ENCODE results near the gene PHACTR3.

The PHACTR3 gene

GRCh38 chr20:59780494-59781185 lies 176.3 kb downstream of the PHACTR3 start:
- TF ChIP-seq CTCF (IDR thresholded peaks at IDR 0.05; ENCODE audit: low read depth, low read length, missing control alignments), result no peak
- DNase-seq (ENCODE audit: low read depth), result no peak
- no peak overlapping the region for H3K4me3 ChIP-seq (ENCODE audit: low read depth, low read length)

- DNase-seq (ENCODE audit: low read depth), result no peak
- H3K4me3 ChIP-seq (ENCODE audit: low read depth, low read length), result no peak overlapping the region
- TF ChIP-seq CTCF (IDR thresholded peaks at IDR 0.05; ENCODE audit: low read depth, low read length, missing control alignments), result no peak
Observed at GRCh38 chr20:59781226-59781625, 176.9 kb downstream of the PHACTR3 start.

- TF ChIP-seq CTCF (IDR thresholded peaks at IDR 0.05; ENCODE audit: low read depth, low read length, missing control alignments), result peak; percentile 98
- no peak overlapping the region for H3K4me3 ChIP-seq (ENCODE audit: low read depth, low read length)
- peak; percentile 19 for DNase-seq (ENCODE audit: low read depth)
Observed at GRCh38 chr20:59782986-59783640, 178.8 kb downstream of the PHACTR3 start.

GRCh38 chr20:59783641-59784010 lies 179.3 kb downstream of the PHACTR3 start:
- DNase-seq (ENCODE audit: low read depth), result no peak
- TF ChIP-seq CTCF (IDR thresholded peaks at IDR 0.05; ENCODE audit: low read depth, low read length, missing control alignments), result no peak
- no peak overlapping the region for H3K4me3 ChIP-seq (ENCODE audit: low read depth, low read length)

- H3K4me3 ChIP-seq (ENCODE audit: low read depth, low read length), result no peak overlapping the region
- DNase-seq (ENCODE audit: low read depth), result no peak
- no peak for TF ChIP-seq CTCF (IDR thresholded peaks at IDR 0.05; ENCODE audit: low read depth, low read length, missing control alignments)
Observed at GRCh38 chr20:59784365-59784764, 180.0 kb downstream of the PHACTR3 start.

GRCh38 chr20:59784791-59785668 lies 180.7 kb downstream of the PHACTR3 start:
- no peak overlapping the region for H3K4me3 ChIP-seq (ENCODE audit: low read depth, low read length)
- no peak for DNase-seq (ENCODE audit: low read depth)
- TF ChIP-seq CTCF (IDR thresholded peaks at IDR 0.05; ENCODE audit: low read depth, low read length, missing control alignments), result no peak

Measured in GM12864 (cell line).